ENCODE results near the gene ZNF433. TPM values are rescaled to one million over a fixed set of nuclear protein-coding genes. Genes with fewer than 3 reads are reported as not detected.

ZNF433 gene
- total RNA-seq, 2 donors from 2014 or later, result 2.3 to 2.7 TPM

Other genes with a start within 250 kb of the ZNF433 start
- 1 to 10 TPM; 2.7 to 3.5 TPM for gene ZNF491, start 237.2 kb downstream of the ZNF433 start, total RNA-seq
- 10 to 100 TPM; 32.6 to 40.8 TPM for gene ZNF440, start 221.4 kb downstream of the ZNF433 start, total RNA-seq
- 10 to 100 TPM in 1 of 2 donors, 1 to 10 TPM in 1; 9.6 to 10.9 TPM for gene ZNF439, start 187.0 kb downstream of the ZNF433 start, total RNA-seq
- gene ZNF69, start 147.9 kb downstream of the ZNF433 start, total RNA-seq, result 10 to 100 TPM; 17.3 to 26.5 TPM
- gene ZNF700, start 110.6 kb downstream of the ZNF433 start, total RNA-seq, result 10 to 100 TPM; 16.4 to 20.0 TPM
- gene ZNF763, start 70.6 kb downstream of the ZNF433 start, total RNA-seq, result 1 to 10 TPM; 6.0 to 7.8 TPM
- under 1 TPM in 1 of 2 donors, not detected in 1; 0.45 TPM for gene ZNF878, start 17.3 kb upstream of the ZNF433 start, total RNA-seq
- gene ZNF844, start 29.1 kb upstream of the ZNF433 start, total RNA-seq, result 10 to 100 TPM in 1 of 2 donors, 1 to 10 TPM in 1; 8.6 to 13.5 TPM
- 1 to 10 TPM; 3.8 to 6.2 TPM for gene ZNF20, start 104.7 kb upstream of the ZNF433 start, total RNA-seq
- gene ZNF625, start 121.1 kb upstream of the ZNF433 start, total RNA-seq, result 1 to 10 TPM; 2.8 to 3.0 TPM
- gene ZNF136, start 127.4 kb upstream of the ZNF433 start, total RNA-seq, result 1 to 10 TPM; 5.6 to 6.1 TPM